ENCODE results near the gene GPR21.

GPR21 gene

DNA sequence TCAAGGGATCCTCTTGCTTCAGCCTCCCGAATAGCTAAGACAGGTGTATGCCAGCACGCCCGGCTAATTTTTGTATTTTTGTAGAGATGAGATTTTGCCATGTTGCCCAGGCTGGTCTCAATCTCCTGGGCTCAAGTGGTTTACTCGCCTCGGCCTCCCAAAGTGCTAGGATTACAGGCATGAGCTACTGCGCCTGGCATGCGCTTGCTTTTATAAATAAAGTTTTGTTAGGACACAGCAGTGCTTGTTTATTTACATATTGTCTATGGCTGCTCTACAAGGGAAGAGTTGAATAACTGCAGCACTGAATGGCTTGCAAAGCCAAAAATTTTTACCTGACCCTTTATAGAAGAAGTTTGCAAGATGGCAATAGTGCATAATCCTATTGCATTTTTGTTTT, 27.7 kb downstream of the GPR21 start:
- TF ChIP-seq, protein P1, sequence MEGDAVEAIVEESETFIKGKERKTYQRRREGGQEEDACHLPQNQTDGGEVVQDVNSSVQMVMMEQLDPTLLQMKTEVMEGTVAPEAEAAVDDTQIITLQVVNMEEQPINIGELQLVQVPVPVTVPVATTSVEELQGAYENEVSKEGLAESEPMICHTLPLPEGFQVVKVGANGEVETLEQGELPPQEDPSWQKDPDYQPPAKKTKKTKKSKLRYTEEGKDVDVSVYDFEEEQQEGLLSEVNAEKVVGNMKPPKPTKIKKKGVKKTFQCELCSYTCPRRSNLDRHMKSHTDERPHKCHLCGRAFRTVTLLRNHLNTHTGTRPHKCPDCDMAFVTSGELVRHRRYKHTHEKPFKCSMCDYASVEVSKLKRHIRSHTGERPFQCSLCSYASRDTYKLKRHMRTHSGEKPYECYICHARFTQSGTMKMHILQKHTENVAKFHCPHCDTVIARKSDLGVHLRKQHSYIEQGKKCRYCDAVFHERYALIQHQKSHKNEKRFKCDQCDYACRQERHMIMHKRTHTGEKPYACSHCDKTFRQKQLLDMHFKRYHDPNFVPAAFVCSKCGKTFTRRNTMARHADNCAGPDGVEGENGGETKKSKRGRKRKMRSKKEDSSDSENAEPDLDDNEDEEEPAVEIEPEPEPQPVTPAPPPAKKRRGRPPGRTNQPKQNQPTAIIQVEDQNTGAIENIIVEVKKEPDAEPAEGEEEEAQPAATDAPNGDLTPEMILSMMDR (IDR thresholded peaks at IDR 0.05; ENCODE audit: poor library complexity, severe bottlenecking) = no peak
- Histone ChIP-seq H3K36me3 (ENCODE audit: low read depth) (peaks cover 16% of the 10 kb centered on the region), H3K4me3 (ENCODE audit: severe bottlenecking) (no peak overlapping the region), H3K27me3 (ENCODE audit: insufficient read depth, poor library complexity, severe bottlenecking) (no peaks in the 10 kb centered on the region), H3K9me3 (ENCODE audit: severe bottlenecking) (no peaks in the 10 kb centered on the region), H3K4me1 (ENCODE audit: insufficient read depth, poor library complexity, severe bottlenecking) (peaks cover 7% of the 10 kb centered on the region), H3K27ac (ENCODE audit: poor library complexity, severe bottlenecking) (no peak overlapping the region)
- DNase-seq (ENCODE audit: low spot score) (no peak), ATAC-seq (ENCODE audit: low read depth) (no peak)

- H3K36me3 ChIP-seq (ENCODE audit: low read depth) = peaks cover 25% of the 10 kb centered on the region
- H3K27ac ChIP-seq (ENCODE audit: poor library complexity, severe bottlenecking) = no peak overlapping the region
- TF ChIP-seq, protein P1 (IDR thresholded peaks at IDR 0.05; ENCODE audit: poor library complexity, severe bottlenecking) = no peak
- no peak overlapping the region for H3K4me3 ChIP-seq (ENCODE audit: severe bottlenecking)
- ATAC-seq (ENCODE audit: low read depth) (no peak), DNase-seq (ENCODE audit: low spot score) (no peak)
- H3K27me3 ChIP-seq (ENCODE audit: insufficient read depth, poor library complexity, severe bottlenecking) = no peaks in the 10 kb centered on the region
- H3K4me1 ChIP-seq (ENCODE audit: insufficient read depth, poor library complexity, severe bottlenecking) = peaks cover 7% of the 10 kb centered on the region
- no peaks in the 10 kb centered on the region for H3K9me3 ChIP-seq (ENCODE audit: severe bottlenecking)
Observed at GRCh38 chr9:123062351-123063176, 29.1 kb downstream of the GPR21 start.

DNA sequence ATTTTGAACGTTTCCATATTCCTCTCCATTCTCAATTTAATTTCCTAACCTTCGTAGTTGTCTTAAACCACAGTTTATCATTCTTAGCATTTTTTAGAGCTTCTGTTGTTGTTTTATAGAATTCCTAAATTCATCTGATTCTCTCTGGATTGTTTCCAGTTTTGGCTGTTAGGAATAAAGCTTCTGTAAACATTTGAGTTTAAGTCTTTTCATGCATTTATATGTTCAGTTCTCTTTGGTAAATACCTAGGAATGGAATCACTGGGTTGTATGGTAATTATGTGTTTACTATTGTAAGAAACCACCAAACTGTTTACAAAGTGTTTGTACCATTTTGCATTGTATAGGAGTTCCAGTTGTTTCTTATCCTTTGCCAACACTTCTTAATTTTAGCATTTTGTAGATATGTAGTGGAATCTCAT, 29.7 kb downstream of the GPR21 start:
- no peak overlapping the region for H3K4me3 ChIP-seq (ENCODE audit: severe bottlenecking)
- no peaks in the 10 kb centered on the region for H3K9me3 ChIP-seq (ENCODE audit: severe bottlenecking)
- H3K36me3 ChIP-seq (ENCODE audit: low read depth) = peaks cover 28% of the 10 kb centered on the region
- no peak for ATAC-seq (ENCODE audit: low read depth)
- TF ChIP-seq, protein P1 (IDR thresholded peaks at IDR 0.05; ENCODE audit: poor library complexity, severe bottlenecking) = no peak
- no peak overlapping the region for H3K27ac ChIP-seq (ENCODE audit: poor library complexity, severe bottlenecking)
- no peaks in the 10 kb centered on the region for H3K27me3 ChIP-seq (ENCODE audit: insufficient read depth, poor library complexity, severe bottlenecking)
- no peak for DNase-seq (ENCODE audit: low spot score)
- H3K4me1 ChIP-seq (ENCODE audit: insufficient read depth, poor library complexity, severe bottlenecking) = peaks cover 7% of the 10 kb centered on the region

- TF ChIP-seq, protein P1 (IDR thresholded peaks at IDR 0.05; ENCODE audit: poor library complexity, severe bottlenecking) = no peak
- H3K27me3 ChIP-seq (ENCODE audit: insufficient read depth, poor library complexity, severe bottlenecking) = no peaks in the 10 kb centered on the region
- no peak overlapping the region for H3K4me3 ChIP-seq (ENCODE audit: severe bottlenecking)
- peaks cover 33% of the 10 kb centered on the region for H3K36me3 ChIP-seq (ENCODE audit: low read depth)
- ATAC-seq (ENCODE audit: low read depth) (no peak), DNase-seq (ENCODE audit: low spot score) (no peak)
- H3K9me3 ChIP-seq (ENCODE audit: severe bottlenecking) = no peaks in the 10 kb centered on the region
- H3K4me1 ChIP-seq (ENCODE audit: insufficient read depth, poor library complexity, severe bottlenecking) = no peaks in the 10 kb centered on the region
- no peak overlapping the region for H3K27ac ChIP-seq (ENCODE audit: poor library complexity, severe bottlenecking)
Observed at GRCh38 chr9:123063896-123064295, 30.4 kb downstream of the GPR21 start.

DNA sequence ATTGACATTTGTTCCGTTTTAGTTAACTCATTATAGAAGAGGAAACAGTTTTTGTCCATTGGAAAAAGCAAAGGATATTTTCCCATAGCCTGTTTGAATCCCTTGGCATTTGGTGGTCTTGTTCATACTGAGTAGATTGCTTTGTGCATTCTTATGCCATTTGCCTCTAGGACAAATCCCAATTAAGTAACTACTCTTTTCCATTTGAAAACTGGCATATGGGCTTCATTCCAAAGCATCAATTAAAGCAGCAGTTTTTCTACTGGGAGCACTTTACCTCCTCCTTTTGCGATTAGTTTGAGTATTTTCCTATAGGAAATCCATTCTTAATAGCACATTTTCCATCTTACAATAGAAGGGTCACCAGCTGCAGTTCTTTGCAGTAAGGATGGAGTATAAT, 31.2 kb downstream of the GPR21 start:
- no peaks in the 10 kb centered on the region for H3K9me3 ChIP-seq (ENCODE audit: severe bottlenecking)
- ATAC-seq (ENCODE audit: low read depth) (no peak), DNase-seq (ENCODE audit: low spot score) (no peak)
- peaks cover 33% of the 10 kb centered on the region for H3K36me3 ChIP-seq (ENCODE audit: low read depth)
- H3K27ac ChIP-seq (ENCODE audit: poor library complexity, severe bottlenecking) = no peak overlapping the region
- no peaks in the 10 kb centered on the region for H3K27me3 ChIP-seq (ENCODE audit: insufficient read depth, poor library complexity, severe bottlenecking)
- H3K4me1 ChIP-seq (ENCODE audit: insufficient read depth, poor library complexity, severe bottlenecking) = no peaks in the 10 kb centered on the region
- no peak overlapping the region for H3K4me3 ChIP-seq (ENCODE audit: severe bottlenecking)
- TF ChIP-seq, protein P1 (IDR thresholded peaks at IDR 0.05; ENCODE audit: poor library complexity, severe bottlenecking) = no peak

Data from RWPE2 (cell line).